Endothelial cell (in vitro differentiated cells): ENCODE results near the gene CPEB2. TPM values are rescaled to one million over a fixed set of nuclear protein-coding genes. Genes with fewer than 3 reads are reported as not detected.

Experiments
- DNase-seq: peaks from one replicate; pipeline ENCODE4 v3.0.0; 2021; ENCODE audit warnings: low spot score
- H3K27ac Mint-ChIP-seq: one replicate; pipeline ENCODE4 v1.8.0; 2021; ENCODE audit warnings: mixed read lengths, inconsistent platforms; ENCODE audit not compliant: unreplicated experiment
- H3K27me3 Mint-ChIP-seq: one replicate; pipeline ENCODE4 v1.8.0; 2021; ENCODE audit warnings: mild to moderate bottlenecking, moderate library complexity, mixed read lengths, inconsistent platforms; ENCODE audit not compliant: unreplicated experiment
- H3K36me3 Mint-ChIP-seq: one replicate; pipeline ENCODE4 v1.8.0; 2021; ENCODE audit warnings: mild to moderate bottlenecking, low read depth, mixed read lengths, inconsistent platforms; ENCODE audit not compliant: unreplicated experiment
- H3K4me1 Mint-ChIP-seq: one replicate; pipeline ENCODE4 v1.8.0; 2021; ENCODE audit warnings: mild to moderate bottlenecking, mixed read lengths, inconsistent platforms; ENCODE audit not compliant: unreplicated experiment
- H3K4me3 Mint-ChIP-seq: one replicate; pipeline ENCODE4 v1.8.0; 2021; ENCODE audit warnings: mild to moderate bottlenecking, mixed read lengths, inconsistent platforms; ENCODE audit not compliant: unreplicated experiment
- H3K9me3 Mint-ChIP-seq: one replicate; pipeline ENCODE4 v1.8.0; 2021; ENCODE audit warnings: mixed read lengths, inconsistent platforms; ENCODE audit not compliant: unreplicated experiment
- long read RNA-seq: library from polyadenylated mRNA; unstranded; transcript quantifications from one replicate; pipeline ENCODE4 v2.0.0, GENCODE V29; 2020; ENCODE audit not compliant: unreplicated experiment
- total RNA-seq: library from RNA; stranded (reverse); fragmentation: NEBNext Ultra II Directional; extraction: Animal tissue kit (Norgen Biotek cat#: 25700); gene quantifications from one replicate; pipeline ENCODE4 v1.2.1, GENCODE V29; 2021; ENCODE audit not compliant: unreplicated experiment
- TF ChIP-seq, protein P1 (sequence below): fragments of 200-600 bp; sonication (generic); IDR thresholded peaks from one replicate; pipeline ENCODE4 v1.5.0; 2021; ENCODE audit warnings: antibody characterized with exemption; ENCODE audit not compliant: unreplicated experiment

CPEB2 gene
- 14.9 TPM for total RNA-seq
- long read RNA-seq: 0 reads

DNA sequence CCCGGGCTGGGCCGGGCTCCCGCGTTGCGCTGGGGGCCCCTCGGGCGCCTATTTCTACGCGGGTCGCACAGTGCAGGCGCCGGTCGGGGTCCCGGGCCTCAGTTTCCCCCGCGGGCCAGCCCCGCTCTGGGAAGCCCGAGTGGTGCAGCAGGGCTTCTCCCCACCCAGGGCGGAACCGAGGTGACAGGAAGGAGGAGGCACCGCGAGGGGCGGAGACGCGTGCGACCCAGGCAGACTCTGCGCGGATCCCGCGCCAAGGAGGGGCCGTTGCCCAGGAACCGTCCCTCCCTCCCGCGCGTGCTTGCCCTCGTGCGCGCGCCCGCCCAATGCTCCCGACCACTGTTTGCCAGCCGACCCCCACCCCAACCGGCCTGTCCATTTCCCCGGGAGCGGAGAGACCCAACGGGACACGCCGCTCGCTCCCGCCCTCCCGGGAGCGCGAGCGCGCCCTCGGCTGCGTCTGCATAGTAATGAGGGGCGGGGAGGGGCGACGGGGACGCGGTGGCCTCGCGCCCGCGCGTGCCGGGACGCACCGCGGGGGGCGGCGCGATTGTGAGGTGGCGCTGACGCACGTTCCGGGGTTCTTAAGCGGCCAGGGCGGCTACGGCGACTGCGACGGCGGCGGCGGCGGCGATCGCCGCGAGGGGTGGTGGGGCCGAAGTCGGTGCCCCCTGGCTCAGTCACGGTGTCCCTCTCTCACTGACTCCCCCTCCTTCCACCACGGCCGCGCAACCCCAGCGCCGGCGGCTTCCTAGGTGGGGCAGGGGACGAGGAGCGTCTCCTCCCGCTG lies at the start of gene CPEB2:
Gene CPEB2, plus strand, starts transcription at position 613 of the 790 bp plus-strand sequence. CDS start 193 bp downstream, outside the sequence.
- H3K4me3 Mint-ChIP-seq: peak within 1 kb of the TSS; percentile 90
- DNase-seq: peak; percentile 96
- peaks cover 8% of the 10 kb centered on the region for H3K27me3 Mint-ChIP-seq
- no peaks in the 10 kb centered on the region for H3K9me3 Mint-ChIP-seq
- H3K27ac Mint-ChIP-seq: peak within 1 kb of the TSS; percentile 36
- peaks cover 5% of the 10 kb centered on the region for H3K36me3 Mint-ChIP-seq
- peaks cover 15% of the 10 kb centered on the region for H3K4me1 Mint-ChIP-seq
- TF ChIP-seq, protein P1, sequence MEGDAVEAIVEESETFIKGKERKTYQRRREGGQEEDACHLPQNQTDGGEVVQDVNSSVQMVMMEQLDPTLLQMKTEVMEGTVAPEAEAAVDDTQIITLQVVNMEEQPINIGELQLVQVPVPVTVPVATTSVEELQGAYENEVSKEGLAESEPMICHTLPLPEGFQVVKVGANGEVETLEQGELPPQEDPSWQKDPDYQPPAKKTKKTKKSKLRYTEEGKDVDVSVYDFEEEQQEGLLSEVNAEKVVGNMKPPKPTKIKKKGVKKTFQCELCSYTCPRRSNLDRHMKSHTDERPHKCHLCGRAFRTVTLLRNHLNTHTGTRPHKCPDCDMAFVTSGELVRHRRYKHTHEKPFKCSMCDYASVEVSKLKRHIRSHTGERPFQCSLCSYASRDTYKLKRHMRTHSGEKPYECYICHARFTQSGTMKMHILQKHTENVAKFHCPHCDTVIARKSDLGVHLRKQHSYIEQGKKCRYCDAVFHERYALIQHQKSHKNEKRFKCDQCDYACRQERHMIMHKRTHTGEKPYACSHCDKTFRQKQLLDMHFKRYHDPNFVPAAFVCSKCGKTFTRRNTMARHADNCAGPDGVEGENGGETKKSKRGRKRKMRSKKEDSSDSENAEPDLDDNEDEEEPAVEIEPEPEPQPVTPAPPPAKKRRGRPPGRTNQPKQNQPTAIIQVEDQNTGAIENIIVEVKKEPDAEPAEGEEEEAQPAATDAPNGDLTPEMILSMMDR: no peak

DNA sequence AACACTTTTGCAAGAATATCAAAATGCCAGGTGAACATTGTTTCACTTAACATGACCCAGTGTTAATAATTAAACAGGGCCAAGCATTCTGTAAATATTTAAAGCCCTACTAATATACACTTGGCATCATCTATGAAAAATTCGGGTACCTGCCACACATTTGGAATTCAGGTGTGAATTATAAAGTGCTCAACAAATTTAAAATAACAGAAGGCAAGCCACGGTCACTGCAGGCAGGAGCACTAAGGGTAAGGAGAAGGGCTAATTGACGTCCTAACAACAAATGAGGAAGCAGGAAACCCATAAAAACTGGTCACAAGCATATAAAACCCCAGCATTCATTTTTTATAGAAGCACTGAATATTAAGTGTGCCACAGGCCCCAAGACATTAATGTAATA lies 43.8 kb upstream of the CPEB2 start:
- Mint-ChIP-seq H3K27ac (no peak overlapping the region), H3K4me1 (no peaks in the 10 kb centered on the region), H3K4me3 (no peak overlapping the region), H3K9me3 (no peaks in the 10 kb centered on the region), H3K36me3 (no peaks in the 10 kb centered on the region), H3K27me3 (no peaks in the 10 kb centered on the region)
- TF ChIP-seq, protein P1: no peak
- DNase-seq: no peak

DNA sequence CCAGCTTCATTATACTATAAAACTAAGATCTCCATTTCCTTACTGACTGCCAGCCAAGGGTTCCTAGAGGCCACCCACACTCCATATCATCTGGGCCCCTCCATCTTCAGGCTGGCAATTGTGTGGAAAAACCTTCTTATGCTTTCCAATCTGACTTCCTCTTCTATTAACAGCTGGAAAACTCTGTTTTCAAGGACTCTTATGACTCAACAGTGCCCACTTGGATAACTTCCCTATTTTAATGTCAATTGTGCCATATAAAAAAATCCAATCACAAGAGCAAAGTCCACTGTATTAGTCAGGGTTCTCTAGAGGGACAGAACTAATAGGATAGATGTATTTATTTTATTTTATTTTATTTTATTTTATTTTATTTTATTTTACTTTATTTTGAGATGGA lies 41.0 kb upstream of the CPEB2 start:
- no peak for DNase-seq
- Mint-ChIP-seq H3K27me3 (no peaks in the 10 kb centered on the region), H3K4me1 (no peaks in the 10 kb centered on the region), H3K4me3 (no peak overlapping the region), H3K27ac (no peak overlapping the region), H3K9me3 (no peaks in the 10 kb centered on the region), H3K36me3 (no peaks in the 10 kb centered on the region)
- TF ChIP-seq, protein P1: no peak

DNA sequence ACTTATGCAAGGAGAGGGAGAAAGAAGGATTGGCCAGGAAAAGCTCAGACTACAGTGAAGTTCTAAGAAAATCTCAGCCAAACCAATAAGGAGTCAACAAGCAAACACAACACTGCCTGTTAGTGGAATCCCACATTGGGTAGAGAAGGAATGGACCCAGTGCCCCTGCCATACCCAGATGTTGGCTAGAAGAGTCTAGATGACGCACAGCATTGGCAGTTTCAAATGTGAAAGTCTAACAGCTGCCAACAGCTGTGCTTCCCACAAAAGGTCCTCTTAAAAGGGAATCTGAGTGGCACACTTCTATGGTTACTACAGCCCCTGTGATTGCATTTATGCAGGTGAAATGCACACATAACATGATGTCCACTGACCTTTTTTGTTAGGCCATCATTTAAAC lies 37.2 kb upstream of the CPEB2 start:
- DNase-seq: no peak
- no peak overlapping the region for H3K27ac Mint-ChIP-seq
- no peak overlapping the region for H3K4me3 Mint-ChIP-seq
- TF ChIP-seq, protein P1: no peak
- H3K27me3 Mint-ChIP-seq: no peaks in the 10 kb centered on the region
- no peaks in the 10 kb centered on the region for H3K4me1 Mint-ChIP-seq
- H3K9me3 Mint-ChIP-seq: no peaks in the 10 kb centered on the region
- H3K36me3 Mint-ChIP-seq: no peaks in the 10 kb centered on the region

DNA sequence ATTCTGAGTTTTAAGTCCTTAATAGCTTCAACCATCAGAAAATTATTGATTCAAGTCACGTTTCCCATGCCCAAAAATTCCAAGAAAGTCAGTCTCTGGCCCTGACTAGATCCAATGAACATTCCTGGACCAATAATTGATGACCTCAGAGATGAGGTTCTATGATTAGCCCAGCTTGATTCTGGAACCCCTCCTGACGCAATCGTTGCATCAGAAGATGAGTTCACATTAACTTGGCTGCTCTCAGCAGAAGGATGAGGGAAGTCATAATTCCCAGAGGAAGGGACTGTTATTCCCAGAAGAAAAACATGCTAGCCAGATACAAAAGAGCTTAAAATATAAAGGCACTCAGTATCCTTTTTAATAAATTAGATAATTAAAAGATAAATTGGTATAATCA lies 34.3 kb upstream of the CPEB2 start:
- no peaks in the 10 kb centered on the region for H3K27me3 Mint-ChIP-seq
- no peaks in the 10 kb centered on the region for H3K36me3 Mint-ChIP-seq
- no peak for DNase-seq
- H3K4me3 Mint-ChIP-seq: no peak overlapping the region
- TF ChIP-seq, protein P1: no peak
- no peaks in the 10 kb centered on the region for H3K4me1 Mint-ChIP-seq
- H3K9me3 Mint-ChIP-seq: no peaks in the 10 kb centered on the region
- no peak overlapping the region for H3K27ac Mint-ChIP-seq
